ENCODE results near the gene ARHGEF18.
A peak's percentile ranks its signal among the peaks of the same experiment; 100 is the strongest.

The ARHGEF18 gene

DNA sequence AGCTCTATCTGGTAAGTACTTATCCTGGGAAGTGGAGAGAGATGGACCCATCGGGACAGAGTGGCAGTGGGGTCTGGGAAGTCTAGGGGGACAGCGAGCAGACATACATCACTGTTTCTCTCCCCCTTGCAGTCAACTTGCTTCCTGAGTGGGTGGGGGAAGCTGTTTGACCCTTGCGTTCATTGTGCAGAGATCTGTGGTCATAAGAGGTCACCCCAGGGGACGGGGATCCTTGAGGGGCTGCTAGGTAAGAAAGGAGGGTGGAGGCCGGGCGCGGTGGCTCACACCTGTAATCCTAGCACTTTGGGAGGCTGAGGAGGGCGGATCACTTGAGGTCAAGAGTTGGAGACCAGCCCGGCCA is 474 bp downstream of the ARHGEF18 start:
- DNase-seq: no peak

- no peak for DNase-seq
Observed at GRCh38 chr19:7349961-7350711, 1.4 kb downstream of the ARHGEF18 start.

GRCh38 chr19:7351861-7352260 is 3.1 kb downstream of the ARHGEF18 start:
- no peak for DNase-seq

GRCh38 chr19:7355151-7355820 is 6.5 kb downstream of the ARHGEF18 start:
- peak; percentile 10 for DNase-seq

- no peak for DNase-seq
Observed at GRCh38 chr19:7355871-7356270, 7.1 kb downstream of the ARHGEF18 start.

GRCh38 chr19:7356899-7357627 is 8.3 kb downstream of the ARHGEF18 start:
- DNase-seq: no peak

- DNase-seq: no peak
Observed at GRCh38 chr19:7358102-7358597, 9.4 kb downstream of the ARHGEF18 start.

- DNase-seq: no peak
Observed at GRCh38 chr19:7360393-7360984, 11.8 kb downstream of the ARHGEF18 start.

- DNase-seq: no peak
Observed at GRCh38 chr19:7363225-7363624, 14.5 kb downstream of the ARHGEF18 start.

DNA sequence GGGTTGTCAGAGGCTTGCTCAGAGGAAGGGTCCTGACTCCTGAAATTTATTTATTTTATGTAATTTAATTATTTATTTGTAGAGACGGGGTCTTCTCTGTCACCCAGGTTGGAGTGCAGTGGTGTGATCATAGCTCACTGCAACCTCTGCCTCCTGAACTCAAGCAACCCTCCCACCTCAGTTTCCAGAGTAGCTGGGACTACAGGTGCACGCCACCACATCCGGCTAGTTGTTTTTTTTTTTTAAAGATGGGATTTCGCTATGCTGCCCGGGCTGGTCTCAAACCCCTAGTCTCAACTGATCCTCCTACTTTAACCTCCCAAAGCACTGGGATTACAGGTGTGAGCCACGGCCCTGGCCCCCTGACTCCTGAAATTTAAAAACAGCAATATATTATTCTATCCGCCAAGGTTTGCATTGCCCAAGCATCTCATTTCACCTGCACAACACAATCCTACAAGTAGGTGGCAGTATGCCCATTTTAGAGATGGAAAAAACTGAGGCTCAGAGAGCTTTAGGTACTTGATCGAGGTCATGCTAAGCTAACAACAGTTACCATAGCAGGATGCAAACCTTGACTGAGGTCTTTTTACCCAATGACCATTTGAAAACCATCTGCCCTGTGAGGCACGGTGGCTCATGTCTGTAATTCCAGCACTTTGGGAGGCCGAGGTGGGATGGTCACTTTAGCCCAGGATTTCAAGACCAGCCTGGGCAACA is 18.1 kb downstream of the ARHGEF18 start:
- DNase-seq: peak; percentile 50

DNA sequence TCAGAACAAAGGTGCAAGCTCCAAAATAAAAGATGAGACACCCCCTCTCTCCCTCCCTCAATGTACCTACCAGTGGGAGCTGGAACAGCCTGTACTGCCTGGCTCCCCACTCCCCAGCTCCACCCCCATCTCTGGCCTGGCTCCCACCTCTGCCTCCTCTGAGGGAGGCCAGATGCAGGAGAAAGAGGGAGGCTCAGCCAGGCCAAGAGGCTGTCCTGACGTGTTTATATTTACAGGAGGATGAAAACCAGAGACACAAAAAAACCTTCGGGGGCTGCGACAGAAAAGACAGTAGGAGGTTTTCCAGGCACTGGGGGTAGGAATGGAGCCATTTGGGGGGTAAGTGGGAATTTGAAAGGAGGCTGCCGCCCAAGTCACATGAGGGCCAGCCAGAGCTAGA is 19.7 kb downstream of the ARHGEF18 start:
- DNase-seq: no peak

GRCh38 chr19:7368866-7369265 is 20.1 kb downstream of the ARHGEF18 start:
- peak; percentile 20 for DNase-seq

- DNase-seq: no peak
Observed at GRCh38 chr19:7370546-7370945, 21.8 kb downstream of the ARHGEF18 start.

- DNase-seq: no peak
Observed at GRCh38 chr19:7371001-7371400, 22.3 kb downstream of the ARHGEF18 start.

DNA sequence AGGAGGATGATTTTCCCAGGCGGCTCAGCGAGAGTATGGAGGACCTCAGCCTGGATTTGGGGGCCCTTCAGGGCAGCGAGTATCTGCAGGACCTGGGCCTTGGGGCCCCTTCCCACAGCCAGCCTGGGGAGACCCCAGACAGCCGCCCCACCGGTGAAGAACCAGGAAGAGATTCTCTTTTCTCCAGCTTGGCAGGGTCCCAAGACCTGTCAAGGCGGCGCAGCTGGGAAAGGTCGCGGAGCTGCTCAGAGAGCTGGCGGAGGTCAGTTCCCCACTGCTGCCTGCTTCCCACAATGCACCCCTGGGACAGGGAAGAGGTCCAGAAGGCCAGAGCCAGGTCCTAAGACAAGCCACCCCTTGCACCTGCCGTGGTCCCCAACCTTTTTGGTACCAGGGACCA is 24.1 kb downstream of the ARHGEF18 start:
- no peak for DNase-seq

GRCh38 chr19:7373862-7374261 is 25.1 kb downstream of the ARHGEF18 start:
- peak; percentile 16 for DNase-seq

DNA sequence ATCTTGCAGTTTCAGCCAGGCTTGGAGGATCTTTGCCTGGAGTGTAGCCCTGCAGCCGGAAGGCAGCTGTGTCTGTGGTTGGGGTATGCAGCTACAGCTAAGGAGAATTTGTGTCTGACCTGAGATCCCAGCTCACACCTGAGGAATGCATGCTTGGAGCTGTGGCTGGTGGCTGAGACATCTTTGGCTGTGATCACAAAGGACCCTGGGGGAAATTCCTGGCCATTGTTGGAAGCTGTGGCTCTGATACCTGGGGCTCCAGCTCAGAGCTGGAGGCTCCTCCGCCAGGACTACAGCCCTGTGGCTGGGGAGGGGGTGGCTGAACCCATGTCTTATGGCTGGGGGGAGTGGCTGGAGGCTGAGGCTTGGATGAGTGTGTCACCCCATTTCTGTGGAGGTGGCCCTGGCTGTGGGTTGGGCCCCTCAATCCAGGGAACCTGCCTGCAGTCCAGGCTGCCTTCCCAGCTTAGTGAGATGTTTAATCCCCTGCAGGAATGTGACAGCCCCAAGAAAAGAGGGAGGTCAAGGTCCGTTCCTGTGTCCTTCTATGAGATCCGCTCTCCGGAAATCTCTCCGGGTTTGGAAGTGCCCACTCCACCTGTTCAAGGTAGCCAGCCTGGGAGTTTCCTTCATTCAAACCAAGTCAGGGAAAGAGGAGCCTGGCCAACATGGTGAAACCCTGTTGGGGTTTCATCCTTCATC is 27.6 kb downstream of the ARHGEF18 start:
- no peak for DNase-seq

DNA sequence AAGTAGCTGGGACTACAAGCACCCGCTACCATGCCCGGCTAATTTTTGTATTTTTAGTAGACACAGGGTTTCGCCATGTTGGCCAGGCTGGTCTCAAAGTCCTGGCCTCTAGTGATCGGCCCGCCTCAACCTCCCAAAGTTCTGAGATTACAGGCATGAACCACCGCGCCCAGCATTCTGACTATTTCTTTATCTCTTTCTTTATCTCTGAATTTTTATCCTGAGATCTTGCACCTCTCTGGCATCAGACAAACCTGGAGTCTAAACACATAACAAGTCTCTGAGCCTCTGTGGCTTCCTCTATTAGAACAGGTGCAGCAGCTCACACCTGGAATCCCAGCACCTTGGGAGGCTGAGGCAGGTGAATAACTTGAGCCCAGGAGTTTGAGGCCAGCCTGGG is 28.5 kb downstream of the ARHGEF18 start:
- DNase-seq: no peak

DNA sequence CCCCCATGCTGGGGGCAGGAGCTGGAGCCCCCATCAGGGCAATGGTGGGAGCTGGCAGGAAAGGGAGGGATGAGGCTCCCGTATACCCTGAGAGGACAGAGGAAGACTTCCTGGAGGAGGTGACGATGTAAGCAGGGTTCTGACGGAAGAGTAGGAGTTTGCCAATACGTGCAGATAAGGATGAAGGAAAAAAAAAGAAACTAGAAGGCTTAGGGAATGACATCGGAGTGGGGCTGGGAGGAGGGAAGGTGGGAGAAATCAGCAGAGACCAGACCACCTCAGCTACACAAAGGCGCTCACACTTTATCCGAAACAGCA is 32.3 kb downstream of the ARHGEF18 start:
- DNase-seq: no peak

- no peak for DNase-seq
Observed at GRCh38 chr19:7382694-7383093, 34.0 kb downstream of the ARHGEF18 start.

DNA sequence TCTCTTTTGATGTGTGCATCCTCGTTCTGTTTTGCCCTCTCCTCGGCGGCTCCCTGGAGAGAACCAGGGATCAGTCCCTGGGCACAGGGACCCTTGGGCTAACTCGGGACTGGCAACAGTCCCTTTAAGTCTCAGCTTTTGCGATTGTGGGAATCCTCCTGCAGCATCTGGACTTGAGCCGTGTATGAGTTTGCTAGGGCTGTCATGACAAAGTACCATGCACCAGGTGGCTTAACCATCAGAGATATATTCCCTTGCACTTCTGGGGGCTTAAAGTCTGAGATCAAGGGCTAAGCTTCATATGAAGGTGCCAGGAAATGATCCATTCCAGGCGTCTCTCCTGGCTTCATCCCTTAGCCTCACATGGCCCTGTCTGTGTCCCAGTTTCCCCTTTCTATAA is 34.5 kb downstream of the ARHGEF18 start:
- DNase-seq: no peak

- no peak for DNase-seq
Observed at GRCh38 chr19:7385062-7385461, 36.3 kb downstream of the ARHGEF18 start.

Data from fibroblast of skin of back (primary cell).